CD14-positive monocyte (primary cell): Measurements from ENCODE around the gene PRKAB1. TPM values are rescaled to one million over a fixed set of nuclear protein-coding genes. Genes with fewer than 3 reads are reported as not detected.
A peak's percentile ranks its signal among the peaks of the same experiment; 100 is the strongest.

Experiments used
- DNase-seq, 3 donors: peaks; one replicate each; pipeline ENCODE4 v3.0.0-alpha.2; 2011 to 2022
- H2AFZ ChIP-seq: 2 replicates; pipeline ENCODE4 v1.6.0; 2012; ENCODE audit warnings: mild to moderate bottlenecking, low read depth, low read length, inconsistent platforms; ENCODE audit not compliant: insufficient read depth, poor library complexity, severe bottlenecking
- H3K27ac ChIP-seq, 2 donors: 1 replicate in 1 of 2; 2 replicates in 1 of 2; pipeline ENCODE4 v1.5.1; 2012 to 2013; ENCODE audit warnings: low read length in 2 of 2, control low read depth in 1 of 2, inconsistent platforms in 1 of 2, low read depth in 1 of 2, mild to moderate bottlenecking in 1 of 2
- H3K27me3 ChIP-seq, 2 donors: one replicate each; pipeline versions ENCODE4 v1.6.0 to v1.6.1; 2011 to 2013; ENCODE audit warnings: low read length in 2 of 2; ENCODE audit not compliant: control insufficient read depth in 2 of 2, insufficient read depth in 2 of 2
- H3K36me3 ChIP-seq, 2 donors: replicated peaks in 1 of 2; 1 replicate in 1 of 2; 2 replicates in 1 of 2; pipeline versions ENCODE4 v1.5.1 to v1.6.1; 2012 to 2013; ENCODE audit warnings: low read length in 2 of 2, control low read depth in 1 of 2, inconsistent platforms in 1 of 2, mild to moderate bottlenecking in 1 of 2; ENCODE audit not compliant: insufficient read depth in 2 of 2, control insufficient read depth in 1 of 2
- H3K4me1 ChIP-seq, 2 donors: 1 replicate in 1 of 2; 2 replicates in 1 of 2; pipeline versions ENCODE4 v1.5.1 to v1.6.1; 2012 to 2013; ENCODE audit warnings: low read length in 2 of 2, control low read depth in 1 of 2, inconsistent platforms in 1 of 2, mild to moderate bottlenecking in 1 of 2, moderate library complexity in 1 of 2; ENCODE audit not compliant: insufficient read depth in 2 of 2, control insufficient read depth in 1 of 2
- H3K4me2 ChIP-seq: replicated peaks from 2 replicates; pipeline ENCODE3; 2012; ENCODE audit warnings: low read length, moderate library complexity, mild to moderate bottlenecking; ENCODE audit not compliant: poor library complexity, severe bottlenecking; ENCODE audit errors: extremely low read depth
- H3K4me3 ChIP-seq, 3 experiments: fragments of 200-600 bp in 1 of 3; sonication (generic) in 1 of 3; replicated peaks in 1 of 3; 1 replicate in 2 of 3; 2 replicates in 1 of 3; pipeline ENCODE4 v1.5.1; 2011 to 2013; ENCODE audit warnings: low read length in 3 of 3, mild to moderate bottlenecking in 3 of 3, control low read depth in 2 of 3, low read depth in 2 of 3, inconsistent platforms in 1 of 3, moderate library complexity in 1 of 3
- H3K79me2 ChIP-seq: 2 replicates; pipeline ENCODE4 v1.6.0; 2012; ENCODE audit warnings: mild to moderate bottlenecking, control low read depth, inconsistent platforms, low read length, moderate library complexity; ENCODE audit not compliant: insufficient read depth
- H3K9ac ChIP-seq: 2 replicates; pipeline ENCODE4 v1.6.0; 2017; ENCODE audit warnings: low read length, mild to moderate bottlenecking; ENCODE audit not compliant: insufficient read depth, poor library complexity, severe bottlenecking
- H3K9me3 ChIP-seq, 2 donors: replicated peaks in 1 of 2; 1 replicate in 1 of 2; 2 replicates in 1 of 2; pipeline versions ENCODE4 v1.5.1 to v1.6.1; 2012 to 2013; ENCODE audit warnings: low read length in 2 of 2, control low read depth in 1 of 2; ENCODE audit not compliant: control insufficient read depth in 1 of 2, insufficient read depth in 1 of 2
- H4K20me1 ChIP-seq: 2 replicates; pipeline ENCODE4 v1.6.0; 2012; ENCODE audit warnings: mild to moderate bottlenecking, low read length, control low read depth, moderate library complexity; ENCODE audit not compliant: insufficient read depth
- H3K27ac Mint-ChIP-seq, 7 donors: one replicate each; pipeline ENCODE4 v1.8.0; 2020; ENCODE audit warnings: mild to moderate bottlenecking in 7 of 7, mixed read lengths in 7 of 7, moderate library complexity in 6 of 7, inconsistent platforms in 2 of 7
- H3K27me3 Mint-ChIP-seq, 3 donors: one replicate each; pipeline ENCODE4 v1.8.0; 2021 to 2022; ENCODE audit warnings: low read depth in 3 of 3, mild to moderate bottlenecking in 3 of 3, mixed read lengths in 3 of 3, moderate library complexity in 3 of 3, inconsistent platforms in 1 of 3
- H3K36me3 Mint-ChIP-seq, 2 donors: one replicate each; pipeline ENCODE4 v1.8.0; 2020; ENCODE audit warnings: mixed read lengths in 2 of 2, inconsistent platforms in 1 of 2, mild to moderate bottlenecking in 1 of 2
- H3K4me1 Mint-ChIP-seq: one replicate; pipeline ENCODE4 v1.8.0; 2020; ENCODE audit warnings: mild to moderate bottlenecking, mixed read lengths
- H3K4me3 Mint-ChIP-seq, 2 donors: one replicate each; pipeline ENCODE4 v1.8.0; 2020; ENCODE audit warnings: mild to moderate bottlenecking in 2 of 2, mixed read lengths in 2 of 2, moderate library complexity in 1 of 2
- H3K9me3 Mint-ChIP-seq, 7 donors: one replicate each; pipeline ENCODE4 v1.8.0; 2020 to 2022; ENCODE audit warnings: mixed read lengths in 7 of 7, mild to moderate bottlenecking in 6 of 7, moderate library complexity in 6 of 7, inconsistent platforms in 2 of 7
- CTCF ChIP-seq: fragments of 200-600 bp; IDR thresholded peaks from one replicate; pipeline ENCODE4 v1.8.0; 2022; ENCODE audit warnings: antibody characterized with exemption, mild to moderate bottlenecking
- WGBS: methylation state at CpG from one replicate; pipeline ENCODE4 v1.1.5; 2013; ENCODE audit warnings: missing lambda C conversion rate; ENCODE audit not compliant: insufficient coverage; 5-methylcytosine and 5-hydroxymethylcytosine counted together
- intact Hi-C, 2 donors: fragments of 100-400 bp; cut with micrococcal nuclease; formaldehyde crosslinking; loops; one replicate each; pipeline versions ENCODE4 v1.15.0 to v1.15.1; 2023
- polyA plus RNA-seq, 3 donors: library from polyadenylated mRNA; depleted of rRNA in 1 of 3; unstranded in 2 of 3; stranded (reverse) in 1 of 3; fragments of 300-500 nt in 2 of 3; fragments of >200 nt in 1 of 3; fragmentation: Illumina TruSeq in 2 of 3; gene quantifications; 1 replicate in 2 of 3; 2 replicates in 1 of 3; pipeline ENCODE4 v1.2.3, GENCODE V29; 2012 to 2021

The PRKAB1 gene
- polyA plus RNA-seq, 3 donors: 20.5 to 35.9 (median 23.0) TPM

- intact Hi-C loops: loop anchor here in 1 of 2 donors (10.0 kb wide), 1 partner anchor 199 kb away; the partner anchor contains the start of gene CIT
- peaks cover 94 to 97% of the 10 kb centered on the region in 2 donors for H3K36me3 Mint-ChIP-seq
Measured at GRCh38 chr12:119676022-119676421, 8.1 kb downstream of the PRKAB1 start.

GRCh38 chr12:119676573-119676972 is 8.6 kb downstream of the PRKAB1 start:
- 99% methylated on average over 11 of the region's 13 CpGs for WGBS
- Histone ChIP-seq H3K4me3 (no peak overlapping the region), H3K79me2 (peaks cover 11% of the 10 kb centered on the region), H3K9ac (no peak overlapping the region), H3K36me3 (peaks cover 96 to 100% of the 10 kb centered on the region in 2 donors), H2AFZ (no peak overlapping the region), H3K27ac (peak overlapping the region in 1 of 2 donors; percentile 21), H3K9me3 (no peaks in the 10 kb centered on the region), H3K4me2 (no peak overlapping the region), H3K4me1 (peaks cover 0 to 15% of the 10 kb centered on the region in 2 donors), H4K20me1 (peaks cover 21% of the 10 kb centered on the region), H3K27me3 (no peaks in the 10 kb centered on the region)
- Mint-ChIP-seq H3K4me1 (peaks cover 21% of the 10 kb centered on the region), H3K36me3 (peaks cover 92 to 97% of the 10 kb centered on the region in 2 donors), H3K27me3 (no peaks in the 10 kb centered on the region), H3K4me3 (no peak overlapping the region), H3K9me3 (no peaks in the 10 kb centered on the region), H3K27ac (no peak overlapping the region)
- intact Hi-C loops: loop anchor here in 1 of 2 donors (10.0 kb wide), 1 partner anchor 198 kb away; the partner anchor contains the start of gene CIT
- no peak for DNase-seq
- no peak for TF ChIP-seq CTCF

More at GRCh38 chr12:119676022-119676421, 8.1 kb downstream of the PRKAB1 start:
- H2AFZ ChIP-seq: no peak overlapping the region
- H3K4me2 ChIP-seq: no peak overlapping the region
- no peak for TF ChIP-seq CTCF
- peaks cover 0 to 15% of the 10 kb centered on the region in 2 donors for H3K4me1 ChIP-seq
- H3K27me3 Mint-ChIP-seq: no peaks in the 10 kb centered on the region
- H3K36me3 ChIP-seq: peaks cover 94 to 100% of the 10 kb centered on the region in 2 donors
- H3K27ac Mint-ChIP-seq: no peak overlapping the region
- no peaks in the 10 kb centered on the region for H3K9me3 ChIP-seq
- 67% methylated on average over 5 of the region's 9 CpGs for WGBS
- no peaks in the 10 kb centered on the region for H3K27me3 ChIP-seq
- peaks cover 24% of the 10 kb centered on the region for H4K20me1 ChIP-seq
- peaks cover 16% of the 10 kb centered on the region for H3K79me2 ChIP-seq
- H3K4me3 Mint-ChIP-seq: no peak overlapping the region
- no peaks in the 10 kb centered on the region for H3K9me3 Mint-ChIP-seq
- H3K4me3 ChIP-seq: no peak overlapping the region
- H3K9ac ChIP-seq: no peak overlapping the region
- peak overlapping the region in 1 of 2 donors; percentile 21 for H3K27ac ChIP-seq
- DNase-seq: no peak
- peaks cover 21% of the 10 kb centered on the region for H3K4me1 Mint-ChIP-seq
